Stimulated activated CD4-positive, alpha-beta T cell treated with anti-CD3 and anti-CD28 coated beads, Interleukin-15, amount 100 ng/mL, for 48 hours (primary cell): ENCODE results near the gene EIF3L.

Source experiments
- DNase-seq, 2 donors: peaks; one replicate each; pipeline ENCODE4 v3.0.0-alpha.2; 2020; ENCODE audit warnings: low read depth in 2 of 2

The EIF3L gene

GRCh38 chr22:37817705-37818408, 31.4 kb upstream of the EIF3L start:
- peak; percentile 58 to 76 for DNase-seq

- DNase-seq, result peak; percentile 53 to 64
Observed at GRCh38 chr22:37818409-37819104, 30.7 kb upstream of the EIF3L start.

DNA sequence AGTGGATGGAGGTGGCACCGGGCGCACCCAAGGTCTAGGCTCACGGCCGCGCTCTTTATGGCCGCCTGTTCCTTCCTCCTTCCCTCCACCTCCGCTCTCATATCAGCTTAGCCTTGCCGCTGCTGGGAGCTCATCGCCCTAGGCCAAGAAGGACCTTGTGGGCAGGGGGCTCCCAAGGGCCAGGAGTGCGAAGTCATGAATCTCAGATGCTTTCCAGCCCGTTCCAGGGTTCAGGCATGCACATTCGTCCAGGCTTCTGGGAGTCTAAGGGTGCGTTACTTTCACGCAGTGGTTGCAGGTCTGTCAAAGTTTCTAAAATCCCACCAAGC, 30.1 kb upstream of the EIF3L start:
- no peak for DNase-seq

DNA sequence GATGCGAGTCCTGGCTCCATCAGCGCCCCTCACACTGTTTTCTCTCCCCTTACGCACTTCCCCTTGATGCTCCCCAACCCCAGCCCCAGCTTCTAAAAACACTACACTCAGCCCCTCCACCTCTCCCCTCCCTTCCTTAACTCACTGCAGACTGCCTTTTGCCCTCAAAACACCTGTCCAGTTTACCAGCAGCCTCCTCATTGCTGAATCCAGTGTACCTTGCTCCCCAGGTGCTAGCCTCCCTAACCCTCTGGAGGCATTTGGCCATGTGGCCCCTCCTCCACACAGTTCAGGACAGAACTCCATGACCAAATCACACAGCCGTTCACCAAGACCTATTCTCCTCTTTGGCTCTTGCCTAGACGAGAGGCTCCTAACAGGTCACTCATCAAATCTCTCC, 28.9 kb upstream of the EIF3L start:
- no peak for DNase-seq

DNA sequence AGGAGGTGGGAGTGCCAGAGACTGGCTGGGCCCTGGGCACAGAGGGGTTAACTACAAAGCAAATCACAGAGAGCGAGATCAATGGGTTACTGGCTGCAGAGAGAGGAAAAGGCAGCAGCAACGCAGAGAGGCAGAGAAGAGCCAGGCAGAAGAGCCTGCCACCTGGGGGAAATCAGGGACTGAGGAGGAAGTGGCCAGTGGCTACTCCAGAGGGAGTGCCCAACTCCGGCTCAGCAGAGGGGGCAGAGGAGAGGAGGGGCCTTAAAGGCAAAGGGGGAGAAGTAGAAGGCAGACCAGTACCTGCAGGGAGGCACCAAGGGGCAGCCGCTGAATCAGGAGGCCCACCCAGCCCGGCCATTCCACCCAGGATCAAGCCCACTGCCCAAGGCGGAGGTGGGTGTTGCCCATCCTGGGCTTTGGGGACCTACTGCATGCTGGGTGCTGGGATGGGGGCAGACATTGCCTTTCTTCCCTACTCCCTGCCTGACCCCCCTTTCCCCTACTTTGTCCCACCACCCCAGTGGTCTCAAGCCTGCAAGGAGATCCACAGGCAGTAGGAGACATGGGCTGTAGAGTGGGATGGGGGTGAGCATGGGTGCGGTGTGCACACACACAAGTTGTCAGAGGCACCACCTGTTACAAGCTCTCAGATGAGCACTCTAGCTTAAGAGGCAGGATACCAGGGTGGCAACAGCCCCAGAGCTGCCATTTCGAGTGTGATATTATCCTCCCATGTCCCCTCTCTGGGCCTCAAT, 27.0 kb upstream of the EIF3L start:
- DNase-seq, result no peak

GRCh38 chr22:37823134-37823985, 25.9 kb upstream of the EIF3L start, which contains the start of gene GALR3:
TSS of gene GALR3 (plus strand) at chr22:37823382. CDS start at chr22:37823407, 25 bp downstream.
- no peak for DNase-seq

GRCh38 chr22:37824674-37825641, 24.3 kb upstream of the EIF3L start:
- no peak for DNase-seq

DNA sequence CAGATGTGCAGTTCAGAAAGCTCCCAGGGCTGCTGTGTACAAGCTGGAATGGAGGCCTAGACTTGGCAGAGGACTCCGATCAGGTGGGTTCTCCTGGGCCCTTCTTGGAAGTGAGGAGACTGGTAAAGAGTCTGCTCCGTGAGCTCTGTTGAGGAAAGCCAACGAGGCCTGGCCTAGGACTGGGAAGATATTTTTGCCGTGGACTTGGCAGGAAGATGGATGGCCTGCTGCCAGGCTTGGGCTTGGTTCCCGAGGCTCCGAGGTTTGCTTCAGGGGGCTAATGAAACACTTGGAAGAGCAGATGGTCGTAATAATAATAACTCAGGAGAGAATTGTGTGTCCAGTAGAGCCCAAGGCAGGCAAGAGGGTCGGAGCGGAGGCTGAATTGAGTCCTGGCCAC, 22.2 kb upstream of the EIF3L start:
- no peak for DNase-seq

- no peak for DNase-seq
Observed at GRCh38 chr22:37830093-37830842, 19.0 kb upstream of the EIF3L start.

- DNase-seq, result no peak
Observed at GRCh38 chr22:37831472-37831871, 17.7 kb upstream of the EIF3L start.

GRCh38 chr22:37832022-37832857, 17.0 kb upstream of the EIF3L start:
- no peak for DNase-seq

DNA sequence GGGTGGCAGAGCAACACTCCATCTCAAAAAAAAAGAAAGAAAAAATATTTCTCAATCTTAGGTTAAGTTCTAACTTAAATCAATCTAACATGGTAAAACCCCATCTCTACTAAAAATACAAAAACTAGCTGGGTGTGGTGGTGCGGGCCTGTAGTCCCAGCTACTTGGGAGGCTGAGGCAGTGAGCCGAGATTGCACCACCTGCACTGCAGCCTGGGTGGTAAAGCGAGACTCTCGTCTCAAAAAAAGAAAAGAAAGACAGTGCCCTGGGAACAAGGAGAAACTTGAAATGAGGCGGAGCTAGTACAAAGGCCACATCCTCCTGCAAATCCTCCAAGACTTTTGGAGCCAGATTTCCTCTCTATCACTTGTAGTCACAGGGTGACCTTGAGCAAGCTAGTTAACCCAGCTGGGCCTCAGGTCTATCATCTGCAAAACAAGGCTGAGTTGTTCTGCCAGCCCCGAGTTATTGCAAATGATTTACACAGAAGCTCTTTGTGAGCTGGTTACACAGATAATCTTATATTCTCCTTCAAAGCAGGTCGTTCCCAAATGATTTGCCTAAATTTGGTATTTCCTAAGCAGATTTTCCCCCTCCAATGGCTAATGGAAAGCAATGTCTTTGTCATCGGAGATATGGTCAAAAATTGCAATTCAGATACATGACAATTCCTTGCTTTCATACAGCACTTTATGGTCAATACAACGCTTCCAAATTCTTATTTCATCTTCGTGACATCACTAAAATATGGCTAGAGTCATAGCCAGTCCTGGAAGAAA, 7.0 kb upstream of the EIF3L start:
- no peak for DNase-seq

- DNase-seq, result peak; percentile 18 to 19
Observed at GRCh38 chr22:37843741-37844089, 5.5 kb upstream of the EIF3L start.

GRCh38 chr22:37844904-37845329, 4.3 kb upstream of the EIF3L start:
- DNase-seq, result no peak

- DNase-seq, result no peak
Observed at GRCh38 chr22:37846433-37846832, 2.8 kb upstream of the EIF3L start.

- no peak for DNase-seq
Observed at GRCh38 chr22:37848587-37849088, 581 bp upstream of the EIF3L start.

DNA sequence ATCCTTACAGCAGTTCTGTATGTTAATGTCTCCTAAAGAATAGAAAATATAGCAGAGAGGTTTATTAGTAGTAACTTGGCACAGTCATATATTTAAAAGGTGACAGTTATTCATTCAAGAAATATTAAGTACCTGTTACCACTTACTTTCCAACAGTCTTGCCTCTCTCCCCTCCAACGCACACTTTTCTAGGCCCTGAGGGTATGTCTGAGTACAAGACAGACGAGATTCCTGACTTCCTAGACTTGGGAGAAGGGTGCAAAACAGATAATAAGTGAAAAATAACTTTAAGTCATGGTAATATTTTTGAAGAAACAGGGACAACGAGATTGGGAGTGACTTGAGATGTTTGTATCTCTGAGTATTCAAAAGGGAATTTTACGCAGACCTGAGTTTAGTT, 1.6 kb downstream of the EIF3L start:
- no peak for DNase-seq

- DNase-seq, result no peak
Observed at GRCh38 chr22:37852418-37852817, 3.2 kb downstream of the EIF3L start.
